HCT116 (cell line): Measurements from ENCODE around the gene GBX1. TPM values are rescaled to one million over a fixed set of nuclear protein-coding genes. Genes with fewer than 3 reads are reported as not detected.

Experiments
- ATAC-seq: fragments of 200-7000 bp; cut with Tn5 transposase; 2 replicates; pipeline ENCODE4 v1.9.1; 2020; ENCODE audit warnings: mild to moderate bottlenecking, moderate library complexity
- BruUV-seq: library from RNA; stranded (reverse); fragments of 400-500 nt; replicated peaks from 2 replicates; lab custom pipeline; 2021; lab: Mats Ljungman, UMichigan
- CTCF ChIA-PET: fragments of 300-600 bp; sonication (Branson Sonifier 250); formaldehyde crosslinking; loops from one replicate; lab custom pipeline; 2021; ENCODE audit warnings: antibody characterized with exemption; lab: Charles Lee
- POLR2A ChIA-PET: fragments of 300-600, 350-600 bp; sonication (Branson Sonifier 250); formaldehyde crosslinking; loops from one replicate; lab custom pipeline; 2021; ENCODE audit warnings: antibody characterized with exemption; lab: Charles Lee
- RAD21 ChIA-PET, 2 experiments: fragments of 300-600 bp; sonication (Branson Sonifier 250); formaldehyde crosslinking; loops; one replicate each; lab custom pipeline; 2023; ENCODE audit warnings: low total read pairs in 2 of 2; ENCODE audit not compliant: uncharacterized antibody in 2 of 2, unreplicated experiment in 2 of 2, low non-redundant PET in 1 of 2; lab: Charles Lee
- DNase-seq: peaks from one replicate; pipeline ENCODE4 v3.0.0-alpha.2; 2010; ENCODE audit warnings: low read depth, low spot score
- H2AFZ ChIP-seq: fragments of 200-600 bp; shearing (Covaris generic), sonication (generic); 2 replicates; pipeline ENCODE4 v1.6.1; 2017; ENCODE audit warnings: low read depth, mixed run types, mixed read lengths, antibody characterized with exemption, low read length; ENCODE audit not compliant: poor library complexity, severe bottlenecking
- H3K27ac ChIP-seq: 2 replicates; pipeline ENCODE4 v1.5.1; 2012; ENCODE audit warnings: low read depth, low read length
- H3K27me3 ChIP-seq: fragments of 200-600 bp; sonication (generic); 2 replicates; pipeline ENCODE4 v1.6.1; 2016; ENCODE audit warnings: mixed run types, low read length, mixed read lengths; ENCODE audit not compliant: insufficient read depth
- H3K36me3 ChIP-seq, 2 experiments: fragments of 200-500 bp in 1 of 2; fragments of 200-600 bp in 1 of 2; sonication (Bioruptor generic) in 1 of 2; sonication (generic) in 1 of 2; 2 replicates each; pipeline versions ENCODE4 v1.5.1 to v1.6.1; 2014 to 2016; ENCODE audit warnings: low read length in 2 of 2, inconsistent platforms in 1 of 2, mixed read lengths in 1 of 2, mixed run types in 1 of 2; ENCODE audit not compliant: insufficient read depth in 2 of 2, control insufficient read depth in 1 of 2
- H3K4me1 ChIP-seq, 2 experiments: fragments of 200-600 bp in 1 of 2; sonication (generic) in 1 of 2; 2 replicates each; pipeline versions ENCODE4 v1.5.1 to v1.6.1; 2012 to 2017; ENCODE audit warnings: low read length in 2 of 2, inconsistent platforms in 1 of 2, mild to moderate bottlenecking in 1 of 2, mixed read lengths in 1 of 2, mixed run types in 1 of 2, moderate library complexity in 1 of 2; ENCODE audit not compliant: insufficient read depth in 2 of 2, control insufficient read depth in 1 of 2
- H3K4me2 ChIP-seq: fragments of 200-600 bp; sonication (generic); 2 replicates; pipeline ENCODE4 v1.6.1; 2017; ENCODE audit warnings: mixed run types, low read length, mixed read lengths
- H3K4me3 ChIP-seq, 2 experiments: fragments of 200-600 bp in 1 of 2; sonication (generic) in 1 of 2; replicated peaks in 1 of 2; 2 replicates each; pipeline ENCODE4 v1.5.1; 2011 to 2016; ENCODE audit warnings: low read length in 2 of 2, control low read depth in 1 of 2, low read depth in 1 of 2, mild to moderate bottlenecking in 1 of 2, mixed read lengths in 1 of 2, mixed run types in 1 of 2
- H3K79me2 ChIP-seq: fragments of 200-600 bp; sonication (generic); 2 replicates; pipeline ENCODE4 v1.6.1; 2017; ENCODE audit warnings: mild to moderate bottlenecking, mixed run types, low read length, moderate library complexity, mixed read lengths; ENCODE audit not compliant: insufficient read depth
- H3K9ac ChIP-seq: fragments of 200-600 bp; sonication (generic); 2 replicates; pipeline ENCODE4 v1.6.1; 2016; ENCODE audit warnings: low read length, mixed read lengths
- H3K9me2 ChIP-seq: fragments of 200-600 bp; sonication (generic), shearing (Covaris generic); 2 replicates; pipeline ENCODE4 v1.6.1; 2017; ENCODE audit warnings: mixed run types, mild to moderate bottlenecking, moderate library complexity; ENCODE audit not compliant: insufficient read depth
- H3K9me3 ChIP-seq, 2 experiments: fragments of 200-500 bp in 1 of 2; fragments of 200-600 bp in 1 of 2; sonication (Bioruptor generic) in 1 of 2; sonication (generic) in 1 of 2; 2 replicates each; pipeline ENCODE4 v1.6.1; 2014 to 2017; ENCODE audit warnings: low read length in 2 of 2, mixed read lengths in 2 of 2, inconsistent platforms in 1 of 2, low read depth in 1 of 2, mild to moderate bottlenecking in 1 of 2, mixed run types in 1 of 2, moderate library complexity in 1 of 2; ENCODE audit not compliant: control insufficient read depth in 1 of 2, insufficient read depth in 1 of 2
- H4K20me1 ChIP-seq: fragments of 200-600 bp; sonication (generic), shearing (Covaris generic); 2 replicates; pipeline ENCODE4 v1.6.1; 2017; ENCODE audit warnings: mixed run types, mild to moderate bottlenecking, moderate library complexity; ENCODE audit not compliant: insufficient read depth
- CEBPB ChIP-seq: IDR thresholded peaks from 2 replicates; pipeline ENCODE4 v1.6.1; 2012; ENCODE audit warnings: low read depth
- EGR1 ChIP-seq: IDR thresholded peaks from 2 replicates; pipeline ENCODE4 v1.6.1; 2012; ENCODE audit warnings: low read depth
- ELF1 ChIP-seq: IDR thresholded peaks from 2 replicates; pipeline ENCODE4 v1.6.1; 2012; ENCODE audit warnings: low read depth, borderline replicate concordance
- POLR2A ChIP-seq: IDR thresholded peaks from 2 replicates; pipeline ENCODE4 v1.7.0; 2011; ENCODE audit warnings: borderline replicate concordance; ENCODE audit not compliant: insufficient read depth, insufficient read length; ENCODE audit errors: extremely low read depth
- RAD21 ChIP-seq: IDR thresholded peaks from 2 replicates; pipeline ENCODE4 v1.6.1; 2012; ENCODE audit warnings: low read depth, mild to moderate bottlenecking
- SIN3A ChIP-seq: IDR thresholded peaks from 2 replicates; pipeline ENCODE4 v1.6.1; 2012; ENCODE audit warnings: low read depth
- SP1 ChIP-seq: IDR thresholded peaks from 2 replicates; pipeline ENCODE4 v1.6.1; 2012; ENCODE audit warnings: low read depth
- SRF ChIP-seq: IDR thresholded peaks from 2 replicates; pipeline ENCODE4 v1.6.1; 2012; ENCODE audit warnings: low read depth
- ZFX ChIP-seq: fragments of 450-650 bp; IDR thresholded peaks from 2 replicates; pipeline ENCODE4 v1.6.1; 2017
- ZNF274 ChIP-seq: fragments of 200-500 bp; sonication (Bioruptor generic); IDR thresholded peaks from 2 replicates; pipeline ENCODE4 v1.6.1; 2014; ENCODE audit warnings: mild to moderate bottlenecking, low read depth, low read length, inconsistent platforms
- intact Hi-C: fragments of 100-400 bp; cut with micrococcal nuclease; formaldehyde crosslinking; loops from 2 replicates; pipeline ENCODE4 v1.10.0; 2022
- total RNA-seq: library from RNA; stranded (reverse); gene quantifications from one replicate; pipeline ENCODE4 v1.2.1, GENCODE V29; 2021; ENCODE audit not compliant: unreplicated experiment
- TF ChIP-seq, protein P1 (sequence below): IDR thresholded peaks from 2 replicates; pipeline ENCODE4 v1.6.1; 2012; ENCODE audit warnings: low read depth
- TF ChIP-seq, protein P2 (sequence below), 3 experiments: fragments of 200-600 bp in 1 of 3; sonication (generic) in 1 of 3; IDR thresholded peaks in 2 of 3; conservative IDR thresholded peaks in 1 of 3; 2 replicates each; pipeline ENCODE4 v1.5.1; 2012 to 2017; ENCODE audit warnings: low read depth in 2 of 3, low read length in 2 of 3, antibody characterized with exemption in 1 of 3, borderline replicate concordance in 1 of 3, control low read depth in 1 of 3, mild to moderate bottlenecking in 1 of 3, mixed read lengths in 1 of 3, mixed run types in 1 of 3, moderate library complexity in 1 of 3; ENCODE audit not compliant: insufficient read depth in 1 of 3
- TF ChIP-seq, protein P3 (sequence below): IDR thresholded peaks from 2 replicates; pipeline ENCODE4 v1.6.1; 2012
- TF ChIP-seq, protein P4 (sequence below): IDR thresholded peaks from 2 replicates; pipeline ENCODE4 v1.6.1; 2011; ENCODE audit warnings: mild to moderate bottlenecking, low read length, moderate library complexity; ENCODE audit not compliant: insufficient replicate concordance; ENCODE audit errors: extremely low read depth
- TF ChIP-seq, protein P5 (sequence below): IDR thresholded peaks from 2 replicates; pipeline ENCODE4 v1.6.1; 2012

Gene GBX1
- total RNA-seq, 1 experiment from 2014 or later = 0.86 TPM

DNA sequence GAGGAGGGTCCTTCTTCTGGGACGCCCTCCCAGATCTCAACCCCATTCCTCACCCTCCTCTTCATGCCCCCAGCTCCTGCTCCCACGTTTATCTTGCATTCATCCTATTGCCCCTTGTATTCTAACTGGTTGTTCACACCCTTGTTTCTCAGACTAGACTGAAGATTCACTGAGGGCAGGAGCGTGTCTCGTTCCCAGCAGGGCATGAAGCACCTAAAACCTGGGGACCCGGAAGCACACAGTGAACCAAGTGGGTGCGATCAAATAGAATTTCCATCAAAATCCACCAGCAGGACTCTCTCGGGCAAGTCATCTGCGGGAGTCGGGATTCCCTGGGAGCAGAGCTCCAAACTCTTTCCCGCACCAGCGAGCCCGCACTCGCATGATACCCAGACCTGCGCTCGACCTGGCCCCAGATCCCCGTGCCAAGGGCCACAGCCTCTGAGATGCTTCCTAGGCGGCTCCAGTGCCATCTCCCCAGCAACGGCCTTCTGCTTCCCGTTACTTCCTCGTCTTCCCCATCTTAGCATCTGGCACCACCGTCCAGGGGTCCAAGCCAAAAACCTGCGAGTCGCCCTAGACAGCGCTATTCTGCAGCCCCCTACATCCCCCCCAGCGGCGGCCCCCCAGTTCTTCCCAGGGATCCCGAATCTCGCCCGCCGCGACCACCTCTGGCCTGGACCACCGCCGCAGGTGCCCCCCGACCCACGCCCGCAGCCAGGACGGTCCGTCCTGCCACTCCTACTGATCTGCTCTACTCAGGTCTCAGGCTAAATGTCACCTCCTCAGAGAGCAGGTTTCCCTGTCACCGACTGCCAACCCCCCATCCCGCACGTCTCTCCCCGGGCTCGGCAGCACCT, 6.1 kb upstream of the GBX1 start:
- no peaks in the 10 kb centered on the region for H4K20me1 ChIP-seq
- H3K27ac ChIP-seq = no peak overlapping the region
- H3K27me3 ChIP-seq = no peaks in the 10 kb centered on the region
- intact Hi-C loops = loop anchor here (2.0 to 5.0 kb wide), 2 partner anchors 129 to 396 kb away; no protein-coding TSS in a partner anchor
- ATAC-seq (no peak), DNase-seq (no peak)
- H3K4me1 ChIP-seq = no peaks in the 10 kb centered on the region
- no peaks in the 10 kb centered on the region for H3K79me2 ChIP-seq
- H3K9me2 ChIP-seq = no peaks in the 10 kb centered on the region
- no peak for TF ChIP-seq SP1
- TF ChIP-seq CEBPB = no peak
- TF ChIP-seq ZFX = no peak
- TF ChIP-seq POLR2A = no peak
- TF ChIP-seq, protein P1, sequence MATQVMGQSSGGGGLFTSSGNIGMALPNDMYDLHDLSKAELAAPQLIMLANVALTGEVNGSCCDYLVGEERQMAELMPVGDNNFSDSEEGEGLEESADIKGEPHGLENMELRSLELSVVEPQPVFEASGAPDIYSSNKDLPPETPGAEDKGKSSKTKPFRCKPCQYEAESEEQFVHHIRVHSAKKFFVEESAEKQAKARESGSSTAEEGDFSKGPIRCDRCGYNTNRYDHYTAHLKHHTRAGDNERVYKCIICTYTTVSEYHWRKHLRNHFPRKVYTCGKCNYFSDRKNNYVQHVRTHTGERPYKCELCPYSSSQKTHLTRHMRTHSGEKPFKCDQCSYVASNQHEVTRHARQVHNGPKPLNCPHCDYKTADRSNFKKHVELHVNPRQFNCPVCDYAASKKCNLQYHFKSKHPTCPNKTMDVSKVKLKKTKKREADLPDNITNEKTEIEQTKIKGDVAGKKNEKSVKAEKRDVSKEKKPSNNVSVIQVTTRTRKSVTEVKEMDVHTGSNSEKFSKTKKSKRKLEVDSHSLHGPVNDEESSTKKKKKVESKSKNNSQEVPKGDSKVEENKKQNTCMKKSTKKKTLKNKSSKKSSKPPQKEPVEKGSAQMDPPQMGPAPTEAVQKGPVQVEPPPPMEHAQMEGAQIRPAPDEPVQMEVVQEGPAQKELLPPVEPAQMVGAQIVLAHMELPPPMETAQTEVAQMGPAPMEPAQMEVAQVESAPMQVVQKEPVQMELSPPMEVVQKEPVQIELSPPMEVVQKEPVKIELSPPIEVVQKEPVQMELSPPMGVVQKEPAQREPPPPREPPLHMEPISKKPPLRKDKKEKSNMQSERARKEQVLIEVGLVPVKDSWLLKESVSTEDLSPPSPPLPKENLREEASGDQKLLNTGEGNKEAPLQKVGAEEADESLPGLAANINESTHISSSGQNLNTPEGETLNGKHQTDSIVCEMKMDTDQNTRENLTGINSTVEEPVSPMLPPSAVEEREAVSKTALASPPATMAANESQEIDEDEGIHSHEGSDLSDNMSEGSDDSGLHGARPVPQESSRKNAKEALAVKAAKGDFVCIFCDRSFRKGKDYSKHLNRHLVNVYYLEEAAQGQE = no peak
- no peak for TF ChIP-seq RAD21
- TF ChIP-seq ELF1 = no peak
- TF ChIP-seq ZNF274 = no peak
- TF ChIP-seq, protein P2, sequence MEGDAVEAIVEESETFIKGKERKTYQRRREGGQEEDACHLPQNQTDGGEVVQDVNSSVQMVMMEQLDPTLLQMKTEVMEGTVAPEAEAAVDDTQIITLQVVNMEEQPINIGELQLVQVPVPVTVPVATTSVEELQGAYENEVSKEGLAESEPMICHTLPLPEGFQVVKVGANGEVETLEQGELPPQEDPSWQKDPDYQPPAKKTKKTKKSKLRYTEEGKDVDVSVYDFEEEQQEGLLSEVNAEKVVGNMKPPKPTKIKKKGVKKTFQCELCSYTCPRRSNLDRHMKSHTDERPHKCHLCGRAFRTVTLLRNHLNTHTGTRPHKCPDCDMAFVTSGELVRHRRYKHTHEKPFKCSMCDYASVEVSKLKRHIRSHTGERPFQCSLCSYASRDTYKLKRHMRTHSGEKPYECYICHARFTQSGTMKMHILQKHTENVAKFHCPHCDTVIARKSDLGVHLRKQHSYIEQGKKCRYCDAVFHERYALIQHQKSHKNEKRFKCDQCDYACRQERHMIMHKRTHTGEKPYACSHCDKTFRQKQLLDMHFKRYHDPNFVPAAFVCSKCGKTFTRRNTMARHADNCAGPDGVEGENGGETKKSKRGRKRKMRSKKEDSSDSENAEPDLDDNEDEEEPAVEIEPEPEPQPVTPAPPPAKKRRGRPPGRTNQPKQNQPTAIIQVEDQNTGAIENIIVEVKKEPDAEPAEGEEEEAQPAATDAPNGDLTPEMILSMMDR (IDR thresholded peaks at IDR 0.05 in 2 of 3, conservative IDR thresholded peaks at IDR 0.05 in 1 of 3; ENCODE audit: borderline replicate concordance in 1 of 3, insufficient read depth in 1 of 3, low read depth in 2 of 3, low read length in 2 of 3) = no peak
- TF ChIP-seq, protein P3, sequence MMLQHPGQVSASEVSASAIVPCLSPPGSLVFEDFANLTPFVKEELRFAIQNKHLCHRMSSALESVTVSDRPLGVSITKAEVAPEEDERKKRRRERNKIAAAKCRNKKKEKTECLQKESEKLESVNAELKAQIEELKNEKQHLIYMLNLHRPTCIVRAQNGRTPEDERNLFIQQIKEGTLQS = no peak
- no peak for TF ChIP-seq SRF
- TF ChIP-seq SIN3A = no peak
- TF ChIP-seq, protein P4, sequence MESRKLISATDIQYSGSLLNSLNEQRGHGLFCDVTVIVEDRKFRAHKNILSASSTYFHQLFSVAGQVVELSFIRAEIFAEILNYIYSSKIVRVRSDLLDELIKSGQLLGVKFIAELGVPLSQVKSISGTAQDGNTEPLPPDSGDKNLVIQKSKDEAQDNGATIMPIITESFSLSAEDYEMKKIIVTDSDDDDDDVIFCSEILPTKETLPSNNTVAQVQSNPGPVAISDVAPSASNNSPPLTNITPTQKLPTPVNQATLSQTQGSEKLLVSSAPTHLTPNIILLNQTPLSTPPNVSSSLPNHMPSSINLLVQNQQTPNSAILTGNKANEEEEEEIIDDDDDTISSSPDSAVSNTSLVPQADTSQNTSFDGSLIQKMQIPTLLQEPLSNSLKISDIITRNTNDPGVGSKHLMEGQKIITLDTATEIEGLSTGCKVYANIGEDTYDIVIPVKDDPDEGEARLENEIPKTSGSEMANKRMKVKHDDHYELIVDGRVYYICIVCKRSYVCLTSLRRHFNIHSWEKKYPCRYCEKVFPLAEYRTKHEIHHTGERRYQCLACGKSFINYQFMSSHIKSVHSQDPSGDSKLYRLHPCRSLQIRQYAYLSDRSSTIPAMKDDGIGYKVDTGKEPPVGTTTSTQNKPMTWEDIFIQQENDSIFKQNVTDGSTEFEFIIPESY = no peak
- TF ChIP-seq, protein P5, sequence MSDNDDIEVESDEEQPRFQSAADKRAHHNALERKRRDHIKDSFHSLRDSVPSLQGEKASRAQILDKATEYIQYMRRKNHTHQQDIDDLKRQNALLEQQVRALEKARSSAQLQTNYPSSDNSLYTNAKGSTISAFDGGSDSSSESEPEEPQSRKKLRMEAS = no peak
- no peak for TF ChIP-seq EGR1
- H3K9ac ChIP-seq = no peak overlapping the region
- no peaks in the 10 kb centered on the region for H3K36me3 ChIP-seq
- H3K4me2 ChIP-seq = no peak overlapping the region
- peaks cover 0 to 8% of the 10 kb centered on the region in 2 experiments; a peak in 1 of 4 replicates for H3K9me3 ChIP-seq
- ChIA-PET CTCF (no interaction called here), RAD21 (no interaction called here), POLR2A (no interaction called here)
- BruUV-seq = no TSS peak
- H2AFZ ChIP-seq = no peak overlapping the region
- H3K4me3 ChIP-seq = no peak overlapping the region
